ENCODE data around the gene RBMS2. TPM values are rescaled to one million over a fixed set of nuclear protein-coding genes. Genes with fewer than 3 reads are reported as not detected.
A peak's percentile ranks its signal among the peaks of the same experiment; 100 is the strongest.

The RBMS2 gene
- polyA plus RNA-seq, 1 donor (not counting 4 experiments of a cell fraction or from before 2014, with no cell fraction given), result 64.5 TPM

- H3K36me3 ChIP-seq (ENCODE audit: control insufficient read depth in 2 of 2, extremely low read depth in 1 of 2, insufficient read depth in 2 of 2, low read length in 2 of 2), result peaks cover 9 to 18% of the 10 kb centered on the region in 2 experiments
- H2AFZ ChIP-seq (ENCODE audit: control insufficient read depth, low read length), result no peak overlapping the region
- no peak for DNase-seq (ENCODE audit: low read depth, low spot score)
- no peaks in the 10 kb centered on the region for H3K27me3 ChIP-seq (ENCODE audit: control insufficient read depth, extremely low read depth, insufficient read depth, low read length)
- no peak overlapping the region for H3K4me3 ChIP-seq (ENCODE audit: control insufficient read depth in 2 of 3, extremely low read depth in 1 of 3, insufficient read depth in 2 of 3, low read depth in 1 of 3, low read length in 3 of 3)
- no peak overlapping the region for H3K4me2 ChIP-seq (ENCODE audit: control insufficient read depth, extremely low read depth, insufficient read depth, low read depth, low read length)
- dilution Hi-C loops (cut with MboI; ENCODE audit: extremely low pct_ligation_motif_present, low sequenced_read_pairs), result no loop called here
- no peak overlapping the region for H3K9ac ChIP-seq (ENCODE audit: control insufficient read depth, extremely low read depth, insufficient read depth, low read length)
- H3K79me2 ChIP-seq (ENCODE audit: control insufficient read depth, insufficient read depth, low read length), result no peaks in the 10 kb centered on the region
- H4K20me1 ChIP-seq (ENCODE audit: control insufficient read depth, extremely low read depth, insufficient read depth, low read length), result no peaks in the 10 kb centered on the region
- TF ChIP-seq CTCF (optimal IDR thresholded peaks at IDR 0.05 in 1 of 3, IDR thresholded peaks at IDR 0.05 in 1 of 3, conservative IDR thresholded peaks at IDR 0.05 in 1 of 3; ENCODE audit: extremely low read depth in 1 of 3, insufficient read depth in 2 of 3, low read length in 3 of 3), result no peak
- no peak for TF ChIP-seq EZH2 (IDR thresholded peaks at IDR 0.05; ENCODE audit: low read length)
- FAIRE-seq, result no peak
- no peaks in the 10 kb centered on the region for H3K9me1 ChIP-seq (ENCODE audit: control insufficient read depth, extremely low read depth, insufficient read depth, low read length)
- H3K4me1 ChIP-seq (ENCODE audit: control insufficient read depth, extremely low read depth, insufficient read depth, low read length), result peaks cover 29% of the 10 kb centered on the region
- H3K27ac ChIP-seq (ENCODE audit: control insufficient read depth, insufficient read depth, low read length), result no peak overlapping the region
- H3K9me3 ChIP-seq (ENCODE audit: control insufficient read depth, low read depth, low read length), result no peaks in the 10 kb centered on the region
Observed at GRCh38 chr12:56578983-56579546, 57.4 kb downstream of the RBMS2 start.

DNA sequence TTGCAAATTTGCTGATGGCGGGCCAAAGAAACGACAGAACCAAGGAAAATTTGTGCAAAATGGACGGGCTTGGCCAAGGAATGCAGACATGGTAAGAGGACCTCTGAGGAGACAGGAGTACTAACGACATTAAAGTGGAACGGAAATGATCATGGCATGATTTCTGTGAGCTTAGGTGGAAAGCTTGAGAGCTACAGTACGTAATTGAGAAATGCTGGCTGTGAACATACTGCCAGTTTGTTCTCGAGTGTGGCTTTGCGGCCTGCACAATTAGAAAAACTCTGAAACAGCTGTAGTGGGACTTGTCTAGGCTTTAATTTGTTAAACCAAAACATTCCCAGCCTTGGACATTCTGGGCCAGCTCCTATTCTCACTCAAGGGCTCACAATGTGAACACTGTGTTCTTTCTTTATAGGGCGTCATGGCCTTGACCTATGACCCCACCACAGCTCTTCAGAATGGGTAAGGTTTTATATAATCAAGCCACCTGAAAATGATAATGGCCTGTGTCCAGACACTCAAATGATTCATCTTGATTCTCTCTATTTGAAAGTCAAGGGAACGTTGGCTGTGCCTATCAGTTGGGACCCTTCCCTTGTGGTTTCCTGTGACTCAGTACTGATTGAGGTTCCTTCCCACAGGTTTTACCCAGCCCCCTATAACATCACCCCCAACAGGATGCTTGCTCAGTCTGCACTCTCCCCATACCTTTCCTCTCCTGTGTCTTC, 60.0 kb downstream of the RBMS2 start:
- Histone ChIP-seq H3K27ac (ENCODE audit: control insufficient read depth, insufficient read depth, low read length) (peak overlapping the region; percentile 60), H3K9me3 (ENCODE audit: control insufficient read depth, low read depth, low read length) (no peaks in the 10 kb centered on the region), H3K27me3 (ENCODE audit: control insufficient read depth, extremely low read depth, insufficient read depth, low read length) (no peaks in the 10 kb centered on the region), H3K9me1 (ENCODE audit: control insufficient read depth, extremely low read depth, insufficient read depth, low read length) (no peaks in the 10 kb centered on the region), H3K36me3 (ENCODE audit: control insufficient read depth in 2 of 2, extremely low read depth in 1 of 2, insufficient read depth in 2 of 2, low read length in 2 of 2) (peaks cover 8 to 18% of the 10 kb centered on the region in 2 experiments), H3K4me3 (ENCODE audit: control insufficient read depth in 2 of 3, extremely low read depth in 1 of 3, insufficient read depth in 2 of 3, low read depth in 1 of 3, low read length in 3 of 3) (no peak overlapping the region), H3K79me2 (ENCODE audit: control insufficient read depth, insufficient read depth, low read length) (no peaks in the 10 kb centered on the region), H3K4me1 (ENCODE audit: control insufficient read depth, extremely low read depth, insufficient read depth, low read length) (peaks cover 29% of the 10 kb centered on the region), H4K20me1 (ENCODE audit: control insufficient read depth, extremely low read depth, insufficient read depth, low read length) (no peaks in the 10 kb centered on the region), H3K9ac (ENCODE audit: control insufficient read depth, extremely low read depth, insufficient read depth, low read length) (no peak overlapping the region), H3K4me2 (ENCODE audit: control insufficient read depth, extremely low read depth, insufficient read depth, low read depth, low read length) (peak overlapping the region; percentile 51), H2AFZ (ENCODE audit: control insufficient read depth, low read length) (no peak overlapping the region)
- DNase-seq (ENCODE audit: low read depth, low spot score), result peak; percentile 59
- dilution Hi-C loops (cut with MboI; ENCODE audit: extremely low pct_ligation_motif_present, low sequenced_read_pairs), result no loop called here
- TF ChIP-seq CTCF (optimal IDR thresholded peaks at IDR 0.05 in 1 of 3, IDR thresholded peaks at IDR 0.05 in 1 of 3, conservative IDR thresholded peaks at IDR 0.05 in 1 of 3; ENCODE audit: extremely low read depth in 1 of 3, insufficient read depth in 2 of 3, low read length in 3 of 3), result no peak
- FAIRE-seq, result peak; percentile 97
